ENCODE measurements around the gene EPHB4. TPM values are rescaled to one million over a fixed set of nuclear protein-coding genes. Genes with fewer than 3 reads are reported as not detected.
A peak's percentile ranks its signal among the peaks of the same experiment; 100 is the strongest.

Gene EPHB4
- total RNA-seq, 1 experiment from 2014 or later: 135 TPM

GRCh38 chr7:100840470-100841100 lies 13.3 kb upstream of the EPHB4 start:
- H3K27me3 ChIP-seq (ENCODE audit: insufficient read depth, low read length): no peaks in the 10 kb centered on the region
- H3K14ac ChIP-seq (ENCODE audit: insufficient read depth, low read length): no peak overlapping the region
- H3K4me2 ChIP-seq (ENCODE audit: insufficient read depth, insufficient read length, low read length): no peak overlapping the region
- H2BK12ac ChIP-seq (ENCODE audit: insufficient read length, low read depth, low read length): no peak overlapping the region
- peaks cover 4% of the 10 kb centered on the region for H3K23me2 ChIP-seq (ENCODE audit: insufficient read length, low read depth, low read length, poor library complexity, severe bottlenecking)
- H2AK5ac ChIP-seq (ENCODE audit: insufficient read length, low read length): no peak overlapping the region
- H2BK5ac ChIP-seq (ENCODE audit: insufficient read length, low read length): no peak overlapping the region
- H3K36me3 Mint-ChIP-seq (ENCODE audit: insufficient read depth in 1 of 3, low read depth in 3 of 3): no peaks in the 10 kb centered on the region
- no peaks in the 10 kb centered on the region for H3K9me3 ChIP-seq (ENCODE audit: control insufficient read depth, low read depth, low read length)
- H4K5ac ChIP-seq (ENCODE audit: insufficient read length, low read depth, low read length): no peak overlapping the region
- H2AFZ ChIP-seq (ENCODE audit: low read length): no peak overlapping the region
- no peaks in the 10 kb centered on the region for H3K79me2 ChIP-seq (ENCODE audit: insufficient read depth, low read length)
- H3K4me1 Mint-ChIP-seq: peaks cover 33 to 35% of the 10 kb centered on the region in 2 experiments
- H2BK20ac ChIP-seq (ENCODE audit: low read depth, low read length, poor library complexity, severe bottlenecking): no peak overlapping the region
- no peak for TF ChIP-seq CTCF (conservative IDR thresholded peaks at IDR 0.05)
- peaks cover 2% of the 10 kb centered on the region; the same call in 1 of the 2 replicates for H3K4me1 ChIP-seq (ENCODE audit: insufficient read depth, low read length)
- no peak overlapping the region for H2BK15ac ChIP-seq (ENCODE audit: low read depth, low read length)
- H3K4me3 Mint-ChIP-seq: peak overlapping the region in 1 of 2 experiments; percentile 10; a peak in 3 of 5 replicates
- H3K9me3 Mint-ChIP-seq: no peaks in the 10 kb centered on the region
- H4K8ac ChIP-seq (replicated peaks; ENCODE audit: insufficient read length, low read depth, low read length): no peak overlapping the region
- H3K27ac Mint-ChIP-seq: peak overlapping the region in 2 of 3 experiments; percentile 95; a peak in 5 of 7 replicates
- no peak for DNase-seq
- no peak overlapping the region for H2BK120ac ChIP-seq (ENCODE audit: low read depth, low read length, poor library complexity, severe bottlenecking)
- H3K27me3 Mint-ChIP-seq (ENCODE audit: low read depth): no peaks in the 10 kb centered on the region
- H3T11ph ChIP-seq (ENCODE audit: low read length): no peak overlapping the region
- no peak overlapping the region for H3K18ac ChIP-seq (ENCODE audit: insufficient read length, low read depth, low read length)
- no peak overlapping the region for H3K56ac ChIP-seq (ENCODE audit: insufficient read length, low read depth, low read length)
- no peak overlapping the region for H3K4ac ChIP-seq (ENCODE audit: low read depth, low read length)
- WGBS (ENCODE audit: extremely low coverage, insufficient read length, low lambda C conversion rate): no CpG with 5 or more reads among the region's 8 CpGs
- H4K91ac ChIP-seq (ENCODE audit: insufficient read length, low read depth, low read length): no peak overlapping the region
- no peak overlapping the region for H3K9ac ChIP-seq (ENCODE audit: extremely low read depth, insufficient read length, low read length)
- H3K23ac ChIP-seq (ENCODE audit: insufficient read length, low read depth, low read length): no peak overlapping the region
- no peak overlapping the region for H3K27ac ChIP-seq (ENCODE audit: insufficient read length, low read depth, low read length)
- H4K20me1 ChIP-seq (ENCODE audit: control insufficient read depth, insufficient read depth, insufficient read length): no peaks in the 10 kb centered on the region
- H3K79me1 ChIP-seq (ENCODE audit: insufficient read depth, low read depth, low read length, poor library complexity, severe bottlenecking): no peaks in the 10 kb centered on the region
